ENCODE measurements around the gene MAPK6.
"Not testable (repeated sequence)": the region's sequence is repeated elsewhere in the genome, so short reads cannot be mapped to it uniquely, and the experiment has no call there.

Gene MAPK6

GRCh38 chr15:52085299-52085698 lies 66.3 kb downstream of the MAPK6 start:
- Histone ChIP-seq H3K27ac (ENCODE audit: low read depth, low read length) (no peak overlapping the region), H3K27me3 (ENCODE audit: control insufficient read depth, insufficient read depth, low read length) (no peaks in the 10 kb centered on the region), H3K4me1 (ENCODE audit: control insufficient read depth, insufficient read depth, low read length) (no peaks in the 10 kb centered on the region)

GRCh38 chr15:52086011-52086786 lies 67.2 kb downstream of the MAPK6 start:
- Histone ChIP-seq H3K4me3 (ENCODE audit: low read depth, low read length) (no peak overlapping the region), H3K36me3 (ENCODE audit: control insufficient read depth, insufficient read depth, low read length) (no peaks in the 10 kb centered on the region), H3K4me1 (ENCODE audit: control insufficient read depth, insufficient read depth, low read length) (no peaks in the 10 kb centered on the region), H3K9me3 (ENCODE audit: control insufficient read depth, insufficient read depth, low read depth, low read length) (peaks cover 19% of the 10 kb centered on the region), H3K27me3 (ENCODE audit: control insufficient read depth, insufficient read depth, low read length) (no peaks in the 10 kb centered on the region), H3K9ac (ENCODE audit: low read length) (no peak overlapping the region), H3K27ac (ENCODE audit: low read depth, low read length) (no peak overlapping the region)

More at GRCh38 chr15:52085299-52085698, 66.3 kb downstream of the MAPK6 start:
- Histone ChIP-seq H3K36me3 (ENCODE audit: control insufficient read depth, insufficient read depth, low read length) (no peaks in the 10 kb centered on the region), H3K9me3 (ENCODE audit: control insufficient read depth, insufficient read depth, low read depth, low read length) (peaks cover 16% of the 10 kb centered on the region), H3K9ac (ENCODE audit: low read length) (no peak overlapping the region), H3K4me3 (ENCODE audit: low read depth, low read length) (no peak overlapping the region)

GRCh38 chr15:52090193-52090592 lies 71.2 kb downstream of the MAPK6 start:
- no peak overlapping the region for H3K4me3 ChIP-seq (ENCODE audit: low read depth, low read length)
- H3K36me3 ChIP-seq (ENCODE audit: control insufficient read depth, insufficient read depth, low read length) = no peaks in the 10 kb centered on the region
- no peak overlapping the region for H3K27ac ChIP-seq (ENCODE audit: low read depth, low read length)
- H3K9me3 ChIP-seq (ENCODE audit: control insufficient read depth, insufficient read depth, low read depth, low read length) = peaks cover 19% of the 10 kb centered on the region
- H3K9ac ChIP-seq (ENCODE audit: low read length) = no peak overlapping the region
- no peaks in the 10 kb centered on the region for H3K4me1 ChIP-seq (ENCODE audit: control insufficient read depth, insufficient read depth, low read length)
- H3K27me3 ChIP-seq (ENCODE audit: control insufficient read depth, insufficient read depth, low read length) = no peaks in the 10 kb centered on the region

- no peaks in the 10 kb centered on the region for H3K4me1 ChIP-seq (ENCODE audit: control insufficient read depth, insufficient read depth, low read length)
- H3K9me3 ChIP-seq (ENCODE audit: control insufficient read depth, insufficient read depth, low read depth, low read length) = peaks cover 5% of the 10 kb centered on the region; the same call in 1 of the 2 replicates
- no peaks in the 10 kb centered on the region for H3K36me3 ChIP-seq (ENCODE audit: control insufficient read depth, insufficient read depth, low read length)
- H3K9ac ChIP-seq (ENCODE audit: low read length) = no peak overlapping the region
- H3K27ac ChIP-seq (ENCODE audit: low read depth, low read length) = no peak overlapping the region
- H3K4me3 ChIP-seq (ENCODE audit: low read depth, low read length) = no peak overlapping the region
- H3K27me3 ChIP-seq (ENCODE audit: control insufficient read depth, insufficient read depth, low read length) = no peaks in the 10 kb centered on the region
These were observed 74.1 kb downstream of the MAPK6 start for GRCh38 chr15:52093167-52093538.

GRCh38 chr15:52093539-52094510 lies 74.8 kb downstream of the MAPK6 start:
- Histone ChIP-seq H3K4me3 (ENCODE audit: low read depth, low read length) (no peak overlapping the region), H3K27me3 (ENCODE audit: control insufficient read depth, insufficient read depth, low read length) (no peaks in the 10 kb centered on the region), H3K9ac (ENCODE audit: low read length) (no peak overlapping the region), H3K27ac (ENCODE audit: low read depth, low read length) (no peak overlapping the region), H3K36me3 (ENCODE audit: control insufficient read depth, insufficient read depth, low read length) (no peaks in the 10 kb centered on the region), H3K4me1 (ENCODE audit: control insufficient read depth, insufficient read depth, low read length) (no peaks in the 10 kb centered on the region), H3K9me3 (ENCODE audit: control insufficient read depth, insufficient read depth, low read depth, low read length) (peaks cover 4% of the 10 kb centered on the region; the same call in 1 of the 2 replicates)

- no peaks in the 10 kb centered on the region for H3K27me3 ChIP-seq (ENCODE audit: control insufficient read depth, insufficient read depth, low read length)
- H3K9me3 ChIP-seq (ENCODE audit: control insufficient read depth, insufficient read depth, low read depth, low read length) = peaks cover 4% of the 10 kb centered on the region; the same call in 1 of the 2 replicates
- no peaks in the 10 kb centered on the region for H3K4me1 ChIP-seq (ENCODE audit: control insufficient read depth, insufficient read depth, low read length)
- no peak overlapping the region for H3K27ac ChIP-seq (ENCODE audit: low read depth, low read length)
- no peak overlapping the region for H3K4me3 ChIP-seq (ENCODE audit: low read depth, low read length)
- no peaks in the 10 kb centered on the region for H3K36me3 ChIP-seq (ENCODE audit: control insufficient read depth, insufficient read depth, low read length)
- no peak overlapping the region for H3K9ac ChIP-seq (ENCODE audit: low read length)
These were observed 76.0 kb downstream of the MAPK6 start for GRCh38 chr15:52094811-52095584.

GRCh38 chr15:52095597-52096262 lies 76.7 kb downstream of the MAPK6 start:
- no peaks in the 10 kb centered on the region for H3K4me1 ChIP-seq (ENCODE audit: control insufficient read depth, insufficient read depth, low read length)
- H3K27me3 ChIP-seq (ENCODE audit: control insufficient read depth, insufficient read depth, low read length) = no peaks in the 10 kb centered on the region
- no peak overlapping the region for H3K9ac ChIP-seq (ENCODE audit: low read length)
- no peak overlapping the region for H3K27ac ChIP-seq (ENCODE audit: low read depth, low read length)
- H3K9me3 ChIP-seq (ENCODE audit: control insufficient read depth, insufficient read depth, low read depth, low read length) = no peaks in the 10 kb centered on the region
- H3K4me3 ChIP-seq (ENCODE audit: low read depth, low read length) = no peak overlapping the region
- H3K36me3 ChIP-seq (ENCODE audit: control insufficient read depth, insufficient read depth, low read length) = no peaks in the 10 kb centered on the region

GRCh38 chr15:52096536-52096935 lies 77.5 kb downstream of the MAPK6 start:
- not testable (repeated sequence) for H3K27me3 ChIP-seq (ENCODE audit: control insufficient read depth, insufficient read depth, low read length); H3K27ac ChIP-seq (ENCODE audit: low read depth, low read length); H3K9ac ChIP-seq (ENCODE audit: low read length)

GRCh38 chr15:52097180-52097579 lies 78.2 kb downstream of the MAPK6 start:
- H3K27me3 ChIP-seq (ENCODE audit: control insufficient read depth, insufficient read depth, low read length) = no peaks in the 10 kb centered on the region

More at GRCh38 chr15:52096536-52096935, 77.5 kb downstream of the MAPK6 start:
- not testable (repeated sequence) for H3K9me3 ChIP-seq (ENCODE audit: control insufficient read depth, insufficient read depth, low read depth, low read length); H3K4me1 ChIP-seq (ENCODE audit: control insufficient read depth, insufficient read depth, low read length); H3K36me3 ChIP-seq (ENCODE audit: control insufficient read depth, insufficient read depth, low read length); H3K4me3 ChIP-seq (ENCODE audit: low read depth, low read length)

GRCh38 chr15:52098323-52098722 lies 79.3 kb downstream of the MAPK6 start:
- H3K36me3 ChIP-seq (ENCODE audit: control insufficient read depth, insufficient read depth, low read length) = no peaks in the 10 kb centered on the region
- H3K9ac ChIP-seq (ENCODE audit: low read length) = no peak overlapping the region
- H3K27ac ChIP-seq (ENCODE audit: low read depth, low read length) = no peak overlapping the region
- H3K4me1 ChIP-seq (ENCODE audit: control insufficient read depth, insufficient read depth, low read length) = peaks cover 3% of the 10 kb centered on the region; the same call in 1 of the 2 replicates
- H3K4me3 ChIP-seq (ENCODE audit: low read depth, low read length) = no peak overlapping the region
- H3K9me3 ChIP-seq (ENCODE audit: control insufficient read depth, insufficient read depth, low read depth, low read length) = no peaks in the 10 kb centered on the region
- H3K27me3 ChIP-seq (ENCODE audit: control insufficient read depth, insufficient read depth, low read length) = no peaks in the 10 kb centered on the region

More at GRCh38 chr15:52097180-52097579, 78.2 kb downstream of the MAPK6 start:
- no peaks in the 10 kb centered on the region for H3K4me1 ChIP-seq (ENCODE audit: control insufficient read depth, insufficient read depth, low read length)
- no peak overlapping the region for H3K9ac ChIP-seq (ENCODE audit: low read length)
- H3K36me3 ChIP-seq (ENCODE audit: control insufficient read depth, insufficient read depth, low read length) = no peaks in the 10 kb centered on the region
- no peak overlapping the region for H3K27ac ChIP-seq (ENCODE audit: low read depth, low read length)
- no peak overlapping the region for H3K4me3 ChIP-seq (ENCODE audit: low read depth, low read length)
- H3K9me3 ChIP-seq (ENCODE audit: control insufficient read depth, insufficient read depth, low read depth, low read length) = no peaks in the 10 kb centered on the region
